K562 (cell line): ENCODE measurements around the gene TSGA10IP. TPM values are rescaled to one million over a fixed set of nuclear protein-coding genes. Genes with fewer than 3 reads are reported as not detected.

ENCODE experiments used
- BRD4 ChIP-seq: fragments of 200-600 bp; sonication (generic); IDR thresholded peaks from 2 replicates; pipeline ENCODE4 v1.6.1; 2017; ENCODE audit warnings: inconsistent platforms
- CREB1 ChIP-seq, 2 experiments: sonication (generic) in 1 of 2; formaldehyde crosslinking in 1 of 2; IDR thresholded peaks; 2 replicates each; pipeline versions ENCODE4 v1.6.1 to v1.8.0; 2012 to 2022; ENCODE audit warnings: inconsistent platforms in 1 of 2, mild to moderate bottlenecking in 1 of 2, missing genetic modification reagents in 1 of 2, moderate library complexity in 1 of 2
- DLX4 ChIP-seq: fragments of 250-450 bp; sonication (Bioruptor Pico); IDR thresholded peaks from 2 replicates; pipeline ENCODE4 v1.6.1; 2021; ENCODE audit warnings: mild to moderate bottlenecking
- EHMT2 ChIP-seq: fragments of 450-650 bp; IDR thresholded peaks from 2 replicates; pipeline ENCODE4 v1.6.1; 2018; ENCODE audit warnings: antibody characterized with exemption
- EP300 ChIP-seq: IDR thresholded peaks from 2 replicates; pipeline ENCODE4 v1.6.1; 2012; ENCODE audit warnings: low read length, improper control_type of control experiment
- EP400 ChIP-seq: fragments of 450-650 bp; IDR thresholded peaks from 2 replicates; pipeline ENCODE4 v1.6.1; 2017; ENCODE audit warnings: antibody characterized with exemption, mild to moderate bottlenecking, moderate library complexity
- FOXJ2 ChIP-seq: fragments of 200-800 bp; sonication (Bioruptor generic); IDR thresholded peaks from 2 replicates; pipeline ENCODE4 v1.6.1; 2016; ENCODE audit warnings: missing genetic modification characterization, missing compliant biosample characterization
- HMGXB4 ChIP-seq: sonication (generic); formaldehyde crosslinking; IDR thresholded peaks from 2 replicates; pipeline ENCODE4 v1.8.1; 2023; ENCODE audit warnings: mild to moderate bottlenecking, missing genetic modification reagents
- L3MBTL2 ChIP-seq: fragments of 450-650 bp; IDR thresholded peaks from 2 replicates; pipeline ENCODE4 v1.6.1; 2016; ENCODE audit warnings: mild to moderate bottlenecking, moderate library complexity
- MAZ ChIP-seq, 2 experiments: fragments of 450-650 bp in 1 of 2; sonication (generic) in 1 of 2; formaldehyde crosslinking; IDR thresholded peaks in 1 of 2; conservative IDR thresholded peaks in 1 of 2; 2 replicates each; pipeline versions ENCODE4 v1.4.0 to v1.5.0; 2020; ENCODE audit warnings: mild to moderate bottlenecking in 1 of 2, missing genetic modification reagents in 1 of 2
- NEUROD1 ChIP-seq: fragments of 150-350 bp; IDR thresholded peaks from 2 replicates; pipeline ENCODE4 v1.6.1; 2014; ENCODE audit warnings: borderline replicate concordance, low read length, low read depth; ENCODE audit not compliant: partially characterized antibody
- NFATC3 ChIP-seq: fragments of 450-650 bp; IDR thresholded peaks from 2 replicates; pipeline ENCODE4 v1.6.1; 2017; ENCODE audit warnings: mild to moderate bottlenecking
- RBBP5 ChIP-seq: fragments of 200-600 bp; sonication (generic); IDR thresholded peaks from 2 replicates; pipeline ENCODE4 v1.6.1; 2012; ENCODE audit warnings: borderline replicate concordance, mild to moderate bottlenecking, low read length, control low read depth, inconsistent platforms; ENCODE audit not compliant: insufficient read depth, poor library complexity, severe bottlenecking
- RBM17 ChIP-seq: fragments of 200-400 bp; formaldehyde crosslinking; IDR thresholded peaks from 2 replicates; pipeline ENCODE4 v1.6.1; 2017; ENCODE audit warnings: low read depth, mild to moderate bottlenecking, low read length, borderline replicate concordance
- RCOR1 ChIP-seq, 2 experiments: IDR thresholded peaks; 2 replicates each; pipeline ENCODE4 v1.6.1; 2012; ENCODE audit warnings: low read depth in 2 of 2, low read length in 2 of 2, borderline replicate concordance in 1 of 2, improper control_type of control experiment in 1 of 2
- RNF2 ChIP-seq: sonication (generic); IDR thresholded peaks from 2 replicates; pipeline ENCODE4 v1.6.1; 2016
- SMAD4 ChIP-seq: fragments of 250-450 bp; sonication (Bioruptor Pico); conservative IDR thresholded peaks from 2 replicates; pipeline ENCODE4 v1.8.0; 2021; ENCODE audit warnings: inconsistent platforms, mild to moderate bottlenecking, moderate library complexity
- SMARCA4 ChIP-seq: fragments of 450-650 bp; IDR thresholded peaks from 2 replicates; pipeline ENCODE4 v1.6.1; 2016
- SP1 ChIP-seq: sonication (generic); formaldehyde crosslinking; IDR thresholded peaks from 2 replicates; pipeline ENCODE4 v1.8.1; 2022; ENCODE audit warnings: mild to moderate bottlenecking, missing genetic modification reagents
- TRIM24 ChIP-seq, 2 experiments: fragments of 450-650 bp; IDR thresholded peaks; 2 replicates each; pipeline ENCODE4 v1.6.1; 2016
- ZNF408 ChIP-seq: fragments of 250-450 bp; sonication (Bioruptor Pico); IDR thresholded peaks from 2 replicates; pipeline ENCODE4 v1.4.0; 2020; ENCODE audit warnings: low read depth, mild to moderate bottlenecking, moderate library complexity
- polyA plus RNA-seq, 8 experiments: library from polyadenylated mRNA; depleted of rRNA in 4 of 8; stranded (reverse) in 5 of 8; unstranded in 3 of 8; fragments of >200 nt; fragmentation: Nextera tagmentation in 2 of 8; fragmentation: Illumina TruSeq in 1 of 8; extraction: Ambion mirVana in 2 of 8; extraction: Trizol in 1 of 8; gene quantifications; 2 replicates each; pipeline versions ENCODE4 v1.2.1 to v1.2.3, GENCODE V29; 2011 to 2014; ENCODE audit warnings: inconsistent platforms in 1 of 8, missing spikeins in 1 of 8
- total RNA-seq, 7 experiments: library from RNA; depleted of rRNA in 6 of 7; stranded (reverse); fragments of >200 nt in 6 of 7; fragmentation: Illumina TruSeq in 2 of 7; extraction: Trizol in 2 of 7; gene quantifications; 2 replicates each; pipeline versions ENCODE4 v1.2.1 to v1.2.3, GENCODE V29; 2011 to 2021; ENCODE audit warnings: low replicate concordance in 1 of 7
- TF ChIP-seq, protein P1 (sequence below): fragments of 250-450 bp; sonication (Bioruptor Pico); IDR thresholded peaks from 2 replicates; pipeline ENCODE4 v1.4.0; 2020; ENCODE audit warnings: mild to moderate bottlenecking

TSGA10IP gene
- total and polyA plus RNA-seq, 9 of the 15 experiments (the other 6 are each of a cell fraction or from before 2014, with no cell fraction given): not detected

DNA sequence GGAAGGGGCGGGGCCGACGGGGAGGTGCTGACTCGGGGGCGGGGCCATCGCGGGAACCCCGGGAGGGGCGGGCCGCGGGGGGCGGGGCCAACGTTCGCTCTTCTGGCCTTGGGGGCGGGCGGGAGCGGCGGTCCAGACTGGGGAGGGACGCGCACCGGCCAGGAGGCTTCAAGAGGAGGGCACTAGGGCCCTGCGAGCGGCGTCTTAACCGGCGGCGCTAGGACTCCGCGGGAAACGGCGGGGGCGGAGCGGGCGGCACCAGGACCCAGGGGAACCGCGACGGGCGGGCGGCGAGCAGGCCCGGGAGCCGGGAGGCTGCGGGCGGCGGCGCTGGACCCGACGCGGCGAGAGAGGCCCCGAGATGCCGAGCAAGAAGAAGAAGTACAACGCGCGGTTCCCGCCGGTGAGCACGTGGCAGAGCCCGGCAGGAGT lies 26.1 kb upstream of the TSGA10IP start, which contains the start of gene DRAP1 (continued):
- TF ChIP-seq RBM17: no peak
- TF ChIP-seq RBBP5: peak; percentile 76
- TF ChIP-seq, protein P1, sequence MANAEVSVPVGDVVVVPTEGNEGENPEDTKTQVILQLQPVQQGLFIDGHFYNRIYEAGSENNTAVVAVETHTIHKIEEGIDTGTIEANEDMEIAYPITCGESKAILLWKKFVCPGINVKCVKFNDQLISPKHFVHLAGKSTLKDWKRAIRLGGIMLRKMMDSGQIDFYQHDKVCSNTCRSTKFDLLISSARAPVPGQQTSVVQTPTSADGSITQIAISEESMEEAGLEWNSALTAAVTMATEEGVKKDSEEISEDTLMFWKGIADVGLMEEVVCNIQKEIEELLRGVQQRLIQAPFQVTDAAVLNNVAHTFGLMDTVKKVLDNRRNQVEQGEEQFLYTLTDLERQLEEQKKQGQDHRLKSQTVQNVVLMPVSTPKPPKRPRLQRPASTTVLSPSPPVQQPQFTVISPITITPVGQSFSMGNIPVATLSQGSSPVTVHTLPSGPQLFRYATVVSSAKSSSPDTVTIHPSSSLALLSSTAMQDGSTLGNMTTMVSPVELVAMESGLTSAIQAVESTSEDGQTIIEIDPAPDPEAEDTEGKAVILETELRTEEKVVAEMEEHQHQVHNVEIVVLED (CRISPR knock-in tag): peak; percentile 76
- TF ChIP-seq CREB1 (IDR thresholded peaks at IDR 0.05): peak; percentile 76; the same call in 1 of the 2 replicates
- peak; percentile 89 for TF ChIP-seq CREB1 (CRISPR knock-in tag; IDR thresholded peaks at IDR 0.05)
- peak; percentile 78 for TF ChIP-seq FOXJ2 (tag)
- TF ChIP-seq EP300: peak; percentile 59
- peak; percentile 54; the same call in 1 of the 2 replicates for TF ChIP-seq EP400
- TF ChIP-seq EHMT2: no peak
- TF ChIP-seq BRD4: no peak
- TF ChIP-seq RCOR1 (IDR thresholded peaks at IDR 0.05; ENCODE audit: borderline replicate concordance in 1 of 2, low read depth in 2 of 2, low read length in 2 of 2): peak in 1 of 2 experiments; percentile 67; a peak in 2 of 4 replicates
- no peak for TF ChIP-seq NFATC3
- TF ChIP-seq DLX4 (CRISPR knock-in tag): no peak
- TF ChIP-seq SMARCA4: no peak
- peak in 1 of 2 experiments; percentile 66; a peak in 2 of 4 replicates for TF ChIP-seq TRIM24 (IDR thresholded peaks at IDR 0.05)
- peak; percentile 100 for TF ChIP-seq MAZ (CRISPR knock-in tag; conservative IDR thresholded peaks at IDR 0.05 in 1 of 2, IDR thresholded peaks at IDR 0.05 in 1 of 2)
- peak; percentile 96 for TF ChIP-seq SP1
- no peak for TF ChIP-seq ZNF408 (CRISPR knock-in tag)
- peak; percentile 99 for TF ChIP-seq RNF2
- peak; percentile 100 for TF ChIP-seq NEUROD1
- TF ChIP-seq L3MBTL2: peak; percentile 70
- peak; percentile 99 for TF ChIP-seq SMAD4 (CRISPR knock-in tag)
- TF ChIP-seq HMGXB4 (CRISPR knock-in tag): 0 out of 2 replicates have a peak, but pooled peaks have one; percentile 26
